Measurements from ENCODE around the gene CELA3B.

DNA sequence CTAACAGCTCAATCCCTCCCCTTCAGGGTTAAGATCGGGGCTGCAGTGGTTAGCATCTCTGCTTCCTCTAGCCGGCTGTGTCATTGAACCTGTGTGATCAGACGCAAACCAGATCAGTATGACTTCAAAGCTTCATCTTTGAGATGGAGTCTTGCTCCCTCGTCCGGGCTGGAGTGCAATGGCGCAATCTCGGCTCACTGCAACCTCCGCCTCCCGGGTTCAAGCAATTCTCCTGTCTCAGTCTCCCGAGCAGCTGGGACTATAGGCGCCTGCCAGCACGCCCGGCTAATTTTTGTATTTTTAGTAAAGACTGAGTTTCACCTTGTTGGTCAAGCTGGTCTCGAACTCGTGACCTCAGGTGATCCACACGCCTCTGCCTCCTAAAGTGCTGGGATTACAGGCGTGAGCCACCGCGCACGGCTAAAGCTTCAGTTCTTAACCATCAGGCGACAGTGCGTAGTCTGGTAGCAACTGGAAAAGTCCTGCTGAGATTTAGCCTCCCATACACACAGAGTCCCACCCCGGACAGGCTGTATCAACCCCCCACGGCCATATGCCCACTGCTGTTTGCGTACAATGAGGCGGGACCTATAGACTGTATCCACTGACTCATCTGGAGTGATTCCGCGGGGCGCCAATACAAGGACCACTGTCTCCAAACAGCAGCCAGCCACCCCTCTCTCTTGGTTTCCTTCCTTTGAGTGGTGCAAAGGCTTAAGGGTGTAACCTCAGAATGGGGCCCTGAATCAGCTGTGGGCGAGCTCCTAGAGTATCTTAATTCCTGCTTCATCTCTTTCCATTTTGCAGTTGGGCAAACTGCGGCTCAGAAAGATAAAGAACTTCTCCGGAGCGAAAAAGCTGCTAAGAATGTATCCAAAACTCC lies 47.9 kb downstream of the CELA3B start:
- TF ChIP-seq FOXJ3 (CRISPR knock-in tag; IDR thresholded peaks at IDR 0.05; ENCODE audit: borderline replicate concordance) (no peak), SP1 (CRISPR knock-in tag; conservative IDR thresholded peaks at IDR 0.05) (no peak), NFYB (CRISPR knock-in tag; conservative IDR thresholded peaks at IDR 0.05; ENCODE audit: low read depth) (no peak), FOXP1 (CRISPR knock-in tag; IDR thresholded peaks at IDR 0.05; ENCODE audit: borderline replicate concordance) (no peak), CREB1 (CRISPR knock-in tag; IDR thresholded peaks at IDR 0.05) (no peak), NFATC4 (CRISPR knock-in tag; IDR thresholded peaks at IDR 0.05) (no peak), ZNF138 (CRISPR knock-in tag; conservative IDR thresholded peaks at IDR 0.05) (no peak), SMAD4 (CRISPR knock-in tag; IDR thresholded peaks at IDR 0.05) (no peak), TP53 (CRISPR knock-in tag; IDR thresholded peaks at IDR 0.05) (no peak)
- TF ChIP-seq, protein P1, sequence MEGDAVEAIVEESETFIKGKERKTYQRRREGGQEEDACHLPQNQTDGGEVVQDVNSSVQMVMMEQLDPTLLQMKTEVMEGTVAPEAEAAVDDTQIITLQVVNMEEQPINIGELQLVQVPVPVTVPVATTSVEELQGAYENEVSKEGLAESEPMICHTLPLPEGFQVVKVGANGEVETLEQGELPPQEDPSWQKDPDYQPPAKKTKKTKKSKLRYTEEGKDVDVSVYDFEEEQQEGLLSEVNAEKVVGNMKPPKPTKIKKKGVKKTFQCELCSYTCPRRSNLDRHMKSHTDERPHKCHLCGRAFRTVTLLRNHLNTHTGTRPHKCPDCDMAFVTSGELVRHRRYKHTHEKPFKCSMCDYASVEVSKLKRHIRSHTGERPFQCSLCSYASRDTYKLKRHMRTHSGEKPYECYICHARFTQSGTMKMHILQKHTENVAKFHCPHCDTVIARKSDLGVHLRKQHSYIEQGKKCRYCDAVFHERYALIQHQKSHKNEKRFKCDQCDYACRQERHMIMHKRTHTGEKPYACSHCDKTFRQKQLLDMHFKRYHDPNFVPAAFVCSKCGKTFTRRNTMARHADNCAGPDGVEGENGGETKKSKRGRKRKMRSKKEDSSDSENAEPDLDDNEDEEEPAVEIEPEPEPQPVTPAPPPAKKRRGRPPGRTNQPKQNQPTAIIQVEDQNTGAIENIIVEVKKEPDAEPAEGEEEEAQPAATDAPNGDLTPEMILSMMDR (IDR thresholded peaks at IDR 0.05): no peak
- TF ChIP-seq, protein P2, sequence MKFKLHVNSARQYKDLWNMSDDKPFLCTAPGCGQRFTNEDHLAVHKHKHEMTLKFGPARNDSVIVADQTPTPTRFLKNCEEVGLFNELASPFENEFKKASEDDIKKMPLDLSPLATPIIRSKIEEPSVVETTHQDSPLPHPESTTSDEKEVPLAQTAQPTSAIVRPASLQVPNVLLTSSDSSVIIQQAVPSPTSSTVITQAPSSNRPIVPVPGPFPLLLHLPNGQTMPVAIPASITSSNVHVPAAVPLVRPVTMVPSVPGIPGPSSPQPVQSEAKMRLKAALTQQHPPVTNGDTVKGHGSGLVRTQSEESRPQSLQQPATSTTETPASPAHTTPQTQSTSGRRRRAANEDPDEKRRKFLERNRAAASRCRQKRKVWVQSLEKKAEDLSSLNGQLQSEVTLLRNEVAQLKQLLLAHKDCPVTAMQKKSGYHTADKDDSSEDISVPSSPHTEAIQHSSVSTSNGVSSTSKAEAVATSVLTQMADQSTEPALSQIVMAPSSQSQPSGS (CRISPR knock-in tag; IDR thresholded peaks at IDR 0.05; ENCODE audit: borderline replicate concordance, low read depth): no peak
- TF ChIP-seq, protein P3, sequence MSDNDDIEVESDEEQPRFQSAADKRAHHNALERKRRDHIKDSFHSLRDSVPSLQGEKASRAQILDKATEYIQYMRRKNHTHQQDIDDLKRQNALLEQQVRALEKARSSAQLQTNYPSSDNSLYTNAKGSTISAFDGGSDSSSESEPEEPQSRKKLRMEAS (CRISPR knock-in tag; IDR thresholded peaks at IDR 0.05): no peak
- TF ChIP-seq, protein P4, sequence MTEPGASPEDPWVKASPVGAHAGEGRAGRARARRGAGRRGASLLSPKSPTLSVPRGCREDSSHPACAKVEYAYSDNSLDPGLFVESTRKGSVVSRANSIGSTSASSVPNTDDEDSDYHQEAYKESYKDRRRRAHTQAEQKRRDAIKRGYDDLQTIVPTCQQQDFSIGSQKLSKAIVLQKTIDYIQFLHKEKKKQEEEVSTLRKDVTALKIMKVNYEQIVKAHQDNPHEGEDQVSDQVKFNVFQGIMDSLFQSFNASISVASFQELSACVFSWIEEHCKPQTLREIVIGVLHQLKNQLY (CRISPR knock-in tag; IDR thresholded peaks at IDR 0.05): no peak

Measured in WTC11 (cell line).